ENCODE measurements around the gene PDE4D. TPM values are rescaled to one million over a fixed set of nuclear protein-coding genes. Genes with fewer than 3 reads are reported as not detected.

PDE4D gene
- total RNA-seq, 2 experiments from 2014 or later, result 164 to 175 TPM

GRCh38 chr5:59721741-59722140 is 171.8 kb downstream of the PDE4D start:
- H3K27ac Mint-ChIP-seq, result no peak overlapping the region
- ChIA-PET CTCF (no interaction called here), POLR2A (no interaction called here)
- Histone ChIP-seq H3K27me3 (ENCODE audit: control insufficient read depth in 1 of 2, insufficient read depth in 2 of 2, low read length in 2 of 2) (no peaks in the 10 kb centered on the region), H3K36me3 (ENCODE audit: insufficient read depth, low read length) (no peaks in the 10 kb centered on the region), H3K4me3 (ENCODE audit: low read length) (no peak overlapping the region), H3K9me3 (ENCODE audit: control insufficient read depth in 1 of 2, insufficient read depth in 1 of 2, low read length in 2 of 2) (no peaks in the 10 kb centered on the region), H3K4me1 (ENCODE audit: insufficient read depth, low read length) (no peaks in the 10 kb centered on the region), H3K27ac (ENCODE audit: low read depth in 1 of 2, low read length in 2 of 2) (no peak overlapping the region)
- H3K27me3 Mint-ChIP-seq, result no peaks in the 10 kb centered on the region
- H3K4me1 Mint-ChIP-seq (ENCODE audit: low read depth), result no peaks in the 10 kb centered on the region
- no peaks in the 10 kb centered on the region for H3K36me3 Mint-ChIP-seq (ENCODE audit: low read depth)
- TF ChIP-seq, protein P1, sequence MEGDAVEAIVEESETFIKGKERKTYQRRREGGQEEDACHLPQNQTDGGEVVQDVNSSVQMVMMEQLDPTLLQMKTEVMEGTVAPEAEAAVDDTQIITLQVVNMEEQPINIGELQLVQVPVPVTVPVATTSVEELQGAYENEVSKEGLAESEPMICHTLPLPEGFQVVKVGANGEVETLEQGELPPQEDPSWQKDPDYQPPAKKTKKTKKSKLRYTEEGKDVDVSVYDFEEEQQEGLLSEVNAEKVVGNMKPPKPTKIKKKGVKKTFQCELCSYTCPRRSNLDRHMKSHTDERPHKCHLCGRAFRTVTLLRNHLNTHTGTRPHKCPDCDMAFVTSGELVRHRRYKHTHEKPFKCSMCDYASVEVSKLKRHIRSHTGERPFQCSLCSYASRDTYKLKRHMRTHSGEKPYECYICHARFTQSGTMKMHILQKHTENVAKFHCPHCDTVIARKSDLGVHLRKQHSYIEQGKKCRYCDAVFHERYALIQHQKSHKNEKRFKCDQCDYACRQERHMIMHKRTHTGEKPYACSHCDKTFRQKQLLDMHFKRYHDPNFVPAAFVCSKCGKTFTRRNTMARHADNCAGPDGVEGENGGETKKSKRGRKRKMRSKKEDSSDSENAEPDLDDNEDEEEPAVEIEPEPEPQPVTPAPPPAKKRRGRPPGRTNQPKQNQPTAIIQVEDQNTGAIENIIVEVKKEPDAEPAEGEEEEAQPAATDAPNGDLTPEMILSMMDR (IDR thresholded peaks at IDR 0.05), result no peak
- H3K9me3 Mint-ChIP-seq, result peaks cover under 1% of the 10 kb centered on the region
- no peak for DNase-seq
- no peak overlapping the region for H3K4me3 Mint-ChIP-seq
- no peak for ATAC-seq (ENCODE audit: poor library complexity)
- intact Hi-C loops (cut with DNase I, micrococcal nuclease), result no loop called here

GRCh38 chr5:59720063-59720462 is 173.5 kb downstream of the PDE4D start:
- ChIA-PET CTCF (no interaction called here), POLR2A (no interaction called here)
- Mint-ChIP-seq H3K9me3 (peaks cover 5% of the 10 kb centered on the region), H3K4me3 (no peak overlapping the region), H3K27me3 (no peaks in the 10 kb centered on the region), H3K36me3 (ENCODE audit: low read depth) (no peaks in the 10 kb centered on the region), H3K27ac (no peak overlapping the region), H3K4me1 (ENCODE audit: low read depth) (no peaks in the 10 kb centered on the region)
- Histone ChIP-seq H3K4me1 (ENCODE audit: insufficient read depth, low read length) (no peaks in the 10 kb centered on the region), H3K9me3 (ENCODE audit: control insufficient read depth in 1 of 2, insufficient read depth in 1 of 2, low read length in 2 of 2) (no peaks in the 10 kb centered on the region), H3K27me3 (ENCODE audit: control insufficient read depth in 1 of 2, insufficient read depth in 2 of 2, low read length in 2 of 2) (no peaks in the 10 kb centered on the region), H3K4me3 (ENCODE audit: low read length) (no peak overlapping the region), H3K36me3 (ENCODE audit: insufficient read depth, low read length) (no peaks in the 10 kb centered on the region), H3K27ac (ENCODE audit: low read depth in 1 of 2, low read length in 2 of 2) (no peak overlapping the region)
- intact Hi-C loops (cut with DNase I, micrococcal nuclease), result no loop called here
- ATAC-seq (ENCODE audit: poor library complexity), result no peak
- no peak for DNase-seq
- TF ChIP-seq, protein P1 (IDR thresholded peaks at IDR 0.05), result no peak

GRCh38 chr5:59716966-59717500 is 176.5 kb downstream of the PDE4D start:
- TF ChIP-seq, protein P1 (IDR thresholded peaks at IDR 0.05), result no peak
- no peaks in the 10 kb centered on the region for H3K36me3 Mint-ChIP-seq (ENCODE audit: low read depth)
- ChIA-PET CTCF (no interaction called here), POLR2A (no interaction called here)
- no peak overlapping the region for H3K27ac Mint-ChIP-seq
- no peak for ATAC-seq (ENCODE audit: poor library complexity)
- Histone ChIP-seq H3K27ac (ENCODE audit: low read depth in 1 of 2, low read length in 2 of 2) (no peak overlapping the region), H3K27me3 (ENCODE audit: control insufficient read depth in 1 of 2, insufficient read depth in 2 of 2, low read length in 2 of 2) (no peaks in the 10 kb centered on the region), H3K9me3 (ENCODE audit: control insufficient read depth in 1 of 2, insufficient read depth in 1 of 2, low read length in 2 of 2) (peaks cover 8 to 13% of the 10 kb centered on the region in 2 experiments), H3K36me3 (ENCODE audit: insufficient read depth, low read length) (no peaks in the 10 kb centered on the region), H3K4me1 (ENCODE audit: insufficient read depth, low read length) (no peaks in the 10 kb centered on the region), H3K4me3 (ENCODE audit: low read length) (no peak overlapping the region)
- H3K4me3 Mint-ChIP-seq, result no peak overlapping the region
- DNase-seq, result no peak
- H3K27me3 Mint-ChIP-seq, result no peaks in the 10 kb centered on the region
- H3K4me1 Mint-ChIP-seq (ENCODE audit: low read depth), result no peaks in the 10 kb centered on the region
- peaks cover 9% of the 10 kb centered on the region for H3K9me3 Mint-ChIP-seq
- intact Hi-C loops (cut with DNase I, micrococcal nuclease), result no loop called here
